ENCODE data around the gene TRAM1L1. TPM values are rescaled to one million over a fixed set of nuclear protein-coding genes. Genes with fewer than 3 reads are reported as not detected.

TRAM1L1 gene
- not detected for total RNA-seq

GRCh38 chr4:117084866-117085701, at the start of gene TRAM1L1:
TSS of gene TRAM1L1 (minus strand) at chr4:117085576. CDS start at chr4:117085393, 183 bp downstream.
- Mint-ChIP-seq H3K4me3 (no peak within 1 kb of the TSS), H3K9me3 (peaks cover 8% of the 10 kb centered on the region), H3K27ac (no peak within 1 kb of the TSS), H3K27me3 (no peaks in the 10 kb centered on the region), H3K36me3 (no peaks in the 10 kb centered on the region), H3K4me1 (ENCODE audit: low read depth in 2 of 2) (no peaks in the 10 kb centered on the region)
- no peak for DNase-seq (ENCODE audit: low spot score)
- ATAC-seq = no peak

GRCh38 chr4:117134386-117134785, 49.0 kb upstream of the TRAM1L1 start:
- no peak overlapping the region for H3K4me3 Mint-ChIP-seq
- no peak overlapping the region for H3K27ac Mint-ChIP-seq
- H3K36me3 Mint-ChIP-seq = peaks cover 4% of the 10 kb centered on the region
- H3K27me3 Mint-ChIP-seq = no peaks in the 10 kb centered on the region
- no peak for ATAC-seq
- no peaks in the 10 kb centered on the region for H3K4me1 Mint-ChIP-seq (ENCODE audit: low read depth in 2 of 2)
- no peak for DNase-seq (ENCODE audit: low spot score)
- peaks cover 20% of the 10 kb centered on the region for H3K9me3 Mint-ChIP-seq

GRCh38 chr4:117096886-117097285, 11.5 kb upstream of the TRAM1L1 start:
- DNase-seq (ENCODE audit: low spot score) (no peak), ATAC-seq (no peak)
- Mint-ChIP-seq H3K36me3 (no peaks in the 10 kb centered on the region), H3K9me3 (peaks cover 4% of the 10 kb centered on the region), H3K27ac (no peak overlapping the region), H3K27me3 (no peaks in the 10 kb centered on the region), H3K4me3 (no peak overlapping the region), H3K4me1 (ENCODE audit: low read depth in 2 of 2) (no peaks in the 10 kb centered on the region)

GRCh38 chr4:117096462-117096861, 11.1 kb upstream of the TRAM1L1 start:
- Mint-ChIP-seq H3K36me3 (no peaks in the 10 kb centered on the region), H3K27ac (no peak overlapping the region), H3K9me3 (peaks cover 3% of the 10 kb centered on the region), H3K4me3 (no peak overlapping the region), H3K27me3 (no peaks in the 10 kb centered on the region), H3K4me1 (ENCODE audit: low read depth in 2 of 2) (no peaks in the 10 kb centered on the region)
- ATAC-seq = no peak
- DNase-seq (ENCODE audit: low spot score) = no peak

- DNase-seq (ENCODE audit: low spot score) (no peak), ATAC-seq (no peak)
- Mint-ChIP-seq H3K36me3 (no peaks in the 10 kb centered on the region), H3K27ac (no peak overlapping the region), H3K27me3 (no peaks in the 10 kb centered on the region), H3K4me3 (no peak overlapping the region), H3K4me1 (ENCODE audit: low read depth in 2 of 2) (no peaks in the 10 kb centered on the region), H3K9me3 (peaks cover 4% of the 10 kb centered on the region)
These were observed 8.2 kb upstream of the TRAM1L1 start for GRCh38 chr4:117093571-117093970.

- peaks cover 11% of the 10 kb centered on the region for H3K9me3 Mint-ChIP-seq
- no peak overlapping the region for H3K27ac Mint-ChIP-seq
- DNase-seq (ENCODE audit: low spot score) (no peak), ATAC-seq (no peak)
- no peaks in the 10 kb centered on the region for H3K4me1 Mint-ChIP-seq (ENCODE audit: low read depth in 2 of 2)
- no peaks in the 10 kb centered on the region for H3K27me3 Mint-ChIP-seq
- H3K4me3 Mint-ChIP-seq = no peak overlapping the region
- no peaks in the 10 kb centered on the region for H3K36me3 Mint-ChIP-seq
These were observed 7.6 kb downstream of the TRAM1L1 start for GRCh38 chr4:117077760-117078159.

GRCh38 chr4:117068120-117068519, 17.3 kb downstream of the TRAM1L1 start:
- DNase-seq (ENCODE audit: low spot score) = no peak
- H3K36me3 Mint-ChIP-seq = no peaks in the 10 kb centered on the region
- H3K4me1 Mint-ChIP-seq (ENCODE audit: low read depth in 2 of 2) = no peaks in the 10 kb centered on the region
- peaks cover 10% of the 10 kb centered on the region for H3K9me3 Mint-ChIP-seq
- H3K27me3 Mint-ChIP-seq = no peaks in the 10 kb centered on the region
- ATAC-seq = no peak
- H3K27ac Mint-ChIP-seq = no peak overlapping the region
- no peak overlapping the region for H3K4me3 Mint-ChIP-seq

GRCh38 chr4:117063961-117064696, 21.2 kb downstream of the TRAM1L1 start:
- Mint-ChIP-seq H3K9me3 (peaks cover 23% of the 10 kb centered on the region), H3K4me3 (no peak overlapping the region), H3K4me1 (ENCODE audit: low read depth in 2 of 2) (no peaks in the 10 kb centered on the region), H3K27me3 (no peaks in the 10 kb centered on the region), H3K27ac (no peak overlapping the region), H3K36me3 (no peaks in the 10 kb centered on the region)
- DNase-seq (ENCODE audit: low spot score) (no peak), ATAC-seq (no peak)

GRCh38 chr4:117042962-117043361, 42.4 kb downstream of the TRAM1L1 start:
- no peak overlapping the region for H3K27ac Mint-ChIP-seq
- no peak for DNase-seq (ENCODE audit: low spot score)
- ATAC-seq = no peak
- no peak overlapping the region for H3K4me3 Mint-ChIP-seq
- no peaks in the 10 kb centered on the region for H3K36me3 Mint-ChIP-seq
- no peaks in the 10 kb centered on the region for H3K27me3 Mint-ChIP-seq
- peaks cover 14% of the 10 kb centered on the region for H3K9me3 Mint-ChIP-seq
- H3K4me1 Mint-ChIP-seq (ENCODE audit: low read depth in 2 of 2) = no peaks in the 10 kb centered on the region
